Measurements from ENCODE around the gene EP400. TPM values are rescaled to one million over a fixed set of nuclear protein-coding genes. Genes with fewer than 3 reads are reported as not detected.

The EP400 gene
- total RNA-seq, 6 experiments from 2014 or later: 27.5 to 35.3 (median 30.4) TPM

DNA sequence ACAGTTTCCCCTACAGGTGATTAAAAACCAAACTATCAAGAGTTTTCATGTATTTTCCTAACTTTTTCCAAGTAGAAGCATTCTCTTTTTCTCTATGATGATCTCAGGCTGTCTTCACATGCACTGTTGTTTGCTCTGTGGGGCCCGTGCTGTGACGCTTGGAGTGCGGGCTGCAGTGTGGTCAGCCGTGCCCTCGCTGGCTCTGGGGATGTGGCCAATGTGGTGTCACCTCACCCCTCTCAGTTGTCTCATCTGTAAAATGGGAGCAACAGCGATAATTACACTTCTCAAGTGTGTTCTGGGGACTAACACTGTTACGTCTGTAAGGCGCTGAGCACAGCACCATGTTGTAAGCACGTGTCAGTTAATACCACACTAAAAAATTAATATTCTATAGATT lies 165.8 kb downstream of the EP400 start:
- Mint-ChIP-seq H3K4me3 (no peak overlapping the region), H3K4me1 (ENCODE audit: low read depth) (no peaks in the 10 kb centered on the region), H3K27me3 (ENCODE audit: insufficient read depth) (no peaks in the 10 kb centered on the region; the same call in 1 of the 2 replicates), H3K9me3 (no peaks in the 10 kb centered on the region), H3K27ac (no peak overlapping the region), H3K36me3 (ENCODE audit: low read depth) (peaks cover 21% of the 10 kb centered on the region)
- no peak for TF ChIP-seq CTCF (IDR thresholded peaks at IDR 0.05)
- DNase-seq: no peak

DNA sequence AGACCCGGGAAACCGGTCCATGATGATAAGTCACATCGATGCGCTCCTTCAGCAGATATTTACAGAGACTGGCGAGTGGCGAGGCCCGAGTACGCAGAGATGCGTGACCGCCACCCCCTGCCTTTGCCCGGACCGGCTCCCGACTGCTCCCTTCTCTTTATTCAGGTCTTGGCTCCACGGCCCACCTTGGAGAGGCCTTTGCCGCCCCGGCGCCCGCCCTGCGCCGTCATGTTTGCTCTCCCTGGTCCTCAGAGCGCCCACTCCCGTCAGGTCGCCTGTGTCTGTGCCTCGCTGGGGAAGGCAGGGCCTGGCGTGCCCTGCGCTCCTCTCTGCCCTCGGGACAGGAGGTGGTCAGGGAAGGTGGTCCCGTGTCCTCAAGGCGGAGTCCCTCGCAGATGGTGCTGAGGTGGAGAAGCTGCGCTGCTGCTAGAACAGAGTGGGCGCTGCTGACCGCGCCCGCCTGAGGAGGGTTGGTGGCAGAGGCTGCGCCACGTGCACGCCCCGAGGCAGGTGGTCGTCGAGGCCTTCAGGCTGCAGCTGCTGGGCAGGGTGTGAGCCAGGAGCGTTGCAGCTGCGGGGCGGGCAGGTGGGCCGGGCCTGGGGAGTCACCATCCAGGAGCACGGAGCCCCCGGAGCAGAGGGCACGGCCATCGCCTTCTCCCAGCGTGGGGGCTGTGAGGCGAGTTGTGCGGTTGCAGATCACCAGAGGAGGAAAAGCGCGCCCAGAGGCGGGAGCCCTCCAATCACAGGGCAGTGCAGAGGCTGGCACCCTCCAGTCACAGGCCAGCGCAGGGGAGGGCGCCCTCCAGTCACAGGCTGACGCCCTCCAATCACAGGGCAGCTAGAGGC lies 167.2 kb downstream of the EP400 start:
- DNase-seq: no peak
- no peaks in the 10 kb centered on the region for H3K27me3 Mint-ChIP-seq (ENCODE audit: insufficient read depth)
- peaks cover 13% of the 10 kb centered on the region for H3K36me3 Mint-ChIP-seq (ENCODE audit: low read depth)
- no peak for TF ChIP-seq CTCF (IDR thresholded peaks at IDR 0.05)
- no peaks in the 10 kb centered on the region for H3K9me3 Mint-ChIP-seq
- H3K4me1 Mint-ChIP-seq (ENCODE audit: low read depth): no peaks in the 10 kb centered on the region
- no peak overlapping the region for H3K27ac Mint-ChIP-seq
- H3K4me3 Mint-ChIP-seq: no peak overlapping the region

DNA sequence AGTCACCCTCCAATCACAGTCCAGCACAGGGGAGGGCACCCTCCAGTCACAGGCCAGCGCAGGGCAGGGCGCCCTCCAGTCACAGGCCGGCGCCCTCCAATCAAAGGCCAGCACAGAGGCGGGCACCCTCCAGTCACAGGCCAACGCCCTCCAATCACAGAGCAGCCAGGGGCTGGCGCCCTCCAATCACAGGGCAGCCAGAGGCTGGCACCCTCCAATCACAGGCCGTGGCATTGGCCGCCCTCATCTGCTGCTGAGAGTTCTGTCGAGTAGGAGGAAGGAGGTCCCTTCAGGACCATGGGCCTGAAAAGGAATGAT lies 167.8 kb downstream of the EP400 start:
- no peak for TF ChIP-seq CTCF (IDR thresholded peaks at IDR 0.05)
- H3K36me3 Mint-ChIP-seq (ENCODE audit: low read depth): peaks cover 13% of the 10 kb centered on the region
- no peak for DNase-seq
- H3K4me3 Mint-ChIP-seq: no peak overlapping the region
- no peaks in the 10 kb centered on the region for H3K4me1 Mint-ChIP-seq (ENCODE audit: low read depth)
- H3K27ac Mint-ChIP-seq: no peak overlapping the region
- no peaks in the 10 kb centered on the region for H3K27me3 Mint-ChIP-seq (ENCODE audit: insufficient read depth)
- H3K9me3 Mint-ChIP-seq: no peaks in the 10 kb centered on the region

DNA sequence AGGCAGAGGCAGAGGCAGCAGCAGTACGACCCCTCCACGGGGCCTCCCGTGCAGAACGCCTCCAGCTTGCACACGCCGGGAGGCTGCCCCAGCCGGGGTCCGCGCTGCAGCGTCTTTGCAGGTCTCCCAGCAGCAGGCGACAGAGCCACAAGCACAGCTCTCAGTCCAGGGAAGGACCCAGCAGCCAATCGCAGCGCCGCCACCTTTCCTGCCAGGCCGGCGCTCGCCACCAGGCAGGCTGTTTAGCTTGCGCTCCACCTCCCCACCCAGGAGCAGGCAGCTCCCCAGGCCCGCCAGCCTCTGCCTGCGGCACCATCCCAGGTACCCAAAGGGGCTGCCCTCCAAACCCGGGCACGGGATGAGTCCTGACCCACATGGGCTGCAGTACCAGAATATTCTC lies 169.1 kb downstream of the EP400 start:
- DNase-seq: no peak
- H3K4me1 Mint-ChIP-seq (ENCODE audit: low read depth): no peaks in the 10 kb centered on the region
- no peak overlapping the region for H3K27ac Mint-ChIP-seq
- H3K27me3 Mint-ChIP-seq (ENCODE audit: insufficient read depth): no peaks in the 10 kb centered on the region
- peaks cover 10% of the 10 kb centered on the region for H3K36me3 Mint-ChIP-seq (ENCODE audit: low read depth)
- no peak overlapping the region for H3K4me3 Mint-ChIP-seq
- no peaks in the 10 kb centered on the region for H3K9me3 Mint-ChIP-seq
- no peak for TF ChIP-seq CTCF (IDR thresholded peaks at IDR 0.05)

GRCh38 chr12:132121283-132121682 lies 171.5 kb downstream of the EP400 start:
- Mint-ChIP-seq H3K27ac (no peak overlapping the region), H3K36me3 (ENCODE audit: low read depth) (peaks cover 24% of the 10 kb centered on the region), H3K27me3 (ENCODE audit: insufficient read depth) (no peaks in the 10 kb centered on the region), H3K4me3 (no peak overlapping the region), H3K9me3 (no peaks in the 10 kb centered on the region), H3K4me1 (ENCODE audit: low read depth) (no peaks in the 10 kb centered on the region)
- no peak for DNase-seq
- TF ChIP-seq CTCF (IDR thresholded peaks at IDR 0.05): no peak

Data from HFFc6 (cell line).